ENCODE data around the gene RNU1-1. TPM values are rescaled to one million over a fixed set of nuclear protein-coding genes. Genes with fewer than 3 reads are reported as not detected.
A peak's percentile ranks its signal among the peaks of the same experiment; 100 is the strongest.
"Not testable (repeated sequence)": the region's sequence is repeated elsewhere in the genome, so short reads cannot be mapped to it uniquely, and the experiment has no call there.

Gene RNU1-1
- total and polyA plus RNA-seq, 11 donors: 364 to 3,776 (median 2,470) TPM; not detected in 4

DNA sequence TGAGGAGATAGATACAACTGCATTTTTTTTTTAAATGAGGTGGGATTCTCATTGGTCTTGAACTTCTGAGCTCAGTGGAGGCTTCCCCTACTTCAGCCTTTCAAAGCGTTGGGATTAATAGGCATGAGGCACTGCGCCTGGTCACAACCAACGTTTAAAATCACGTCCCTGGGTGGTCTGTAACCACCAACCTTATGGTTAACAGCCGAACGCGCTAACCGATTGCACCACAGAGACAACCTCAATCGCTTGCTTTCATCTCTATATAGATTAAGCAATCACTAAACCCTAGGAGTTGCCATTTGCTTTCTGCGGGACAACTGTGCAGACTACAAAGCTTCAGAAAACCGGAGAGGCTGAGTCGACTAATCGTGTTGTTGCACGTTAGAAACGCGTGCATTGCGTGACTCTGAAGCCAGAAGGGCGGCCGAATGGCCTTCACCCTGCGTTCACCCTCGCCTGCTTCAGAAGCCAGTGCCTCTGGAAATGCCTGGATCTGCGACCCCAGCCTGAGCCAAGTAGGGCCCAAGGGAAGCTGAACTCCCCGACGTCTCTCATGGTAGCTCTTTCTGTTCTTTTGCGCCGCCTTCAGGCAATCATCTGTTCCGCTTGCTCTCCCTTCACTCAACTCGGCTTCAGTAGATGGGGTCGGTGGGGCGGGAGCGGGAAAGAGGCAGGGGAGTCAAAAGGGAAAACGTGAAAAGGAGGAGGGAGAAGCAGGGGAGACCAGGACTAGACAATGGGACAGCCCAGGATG, 18.3 kb upstream of the RNU1-1 start:
- peak in 1 of 5 donors; percentile 40 for DNase-seq
- Histone ChIP-seq H3K4me3 (peak overlapping the region in 1 of 12 donors; percentile 15), H3K27me3 (peaks cover 0 to 45% (median 17%) of the 10 kb centered on the region in 9 donors)
- H3K9me3 ChIP-seq; ATAC-seq; H3K36me3 ChIP-seq; H3K4me1 ChIP-seq; intact Hi-C loops (cut with DNase I); H3K27ac ChIP-seq: not testable (repeated sequence)
- 24 to 27% (median 25%) methylated on average over 24 to 29 of the region's 32 CpGs for WGBS, 4 donors
- TF ChIP-seq, protein P1, sequence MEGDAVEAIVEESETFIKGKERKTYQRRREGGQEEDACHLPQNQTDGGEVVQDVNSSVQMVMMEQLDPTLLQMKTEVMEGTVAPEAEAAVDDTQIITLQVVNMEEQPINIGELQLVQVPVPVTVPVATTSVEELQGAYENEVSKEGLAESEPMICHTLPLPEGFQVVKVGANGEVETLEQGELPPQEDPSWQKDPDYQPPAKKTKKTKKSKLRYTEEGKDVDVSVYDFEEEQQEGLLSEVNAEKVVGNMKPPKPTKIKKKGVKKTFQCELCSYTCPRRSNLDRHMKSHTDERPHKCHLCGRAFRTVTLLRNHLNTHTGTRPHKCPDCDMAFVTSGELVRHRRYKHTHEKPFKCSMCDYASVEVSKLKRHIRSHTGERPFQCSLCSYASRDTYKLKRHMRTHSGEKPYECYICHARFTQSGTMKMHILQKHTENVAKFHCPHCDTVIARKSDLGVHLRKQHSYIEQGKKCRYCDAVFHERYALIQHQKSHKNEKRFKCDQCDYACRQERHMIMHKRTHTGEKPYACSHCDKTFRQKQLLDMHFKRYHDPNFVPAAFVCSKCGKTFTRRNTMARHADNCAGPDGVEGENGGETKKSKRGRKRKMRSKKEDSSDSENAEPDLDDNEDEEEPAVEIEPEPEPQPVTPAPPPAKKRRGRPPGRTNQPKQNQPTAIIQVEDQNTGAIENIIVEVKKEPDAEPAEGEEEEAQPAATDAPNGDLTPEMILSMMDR (IDR thresholded peaks at IDR 0.05): peak in 2 of 12 donors; percentile 19 to 23

DNA sequence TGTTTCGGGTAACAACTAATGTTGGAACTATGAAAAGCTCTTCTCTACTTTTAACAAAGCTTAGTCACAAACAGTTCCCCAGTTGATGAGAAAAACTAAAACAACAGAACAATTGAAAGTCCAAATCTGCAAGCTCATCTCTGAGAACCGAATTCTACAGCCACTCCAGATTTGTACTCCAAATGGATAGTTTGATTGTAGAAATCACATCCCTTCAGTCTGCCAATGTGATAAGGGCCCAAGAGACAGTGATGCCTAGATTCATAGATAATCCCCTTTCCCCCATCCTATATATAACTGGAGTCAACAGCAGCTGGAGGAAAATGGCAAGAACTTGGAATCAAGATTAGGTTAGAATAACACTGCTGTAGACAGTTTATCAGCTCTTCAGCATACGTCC, 14.3 kb upstream of the RNU1-1 start:
- intact Hi-C loops (cut with DNase I); H3K36me3 ChIP-seq; H3K4me1 ChIP-seq; H3K27ac ChIP-seq; DNase-seq; ATAC-seq; H3K4me3 ChIP-seq; H3K9me3 ChIP-seq: not testable (repeated sequence)
- H3K27me3 ChIP-seq: peaks cover 0 to 34% (median 9%) of the 10 kb centered on the region in 9 donors
- WGBS, 4 donors: 62 to 69% (median 67%) methylated on average over 3 of the region's 3 CpGs

DNA sequence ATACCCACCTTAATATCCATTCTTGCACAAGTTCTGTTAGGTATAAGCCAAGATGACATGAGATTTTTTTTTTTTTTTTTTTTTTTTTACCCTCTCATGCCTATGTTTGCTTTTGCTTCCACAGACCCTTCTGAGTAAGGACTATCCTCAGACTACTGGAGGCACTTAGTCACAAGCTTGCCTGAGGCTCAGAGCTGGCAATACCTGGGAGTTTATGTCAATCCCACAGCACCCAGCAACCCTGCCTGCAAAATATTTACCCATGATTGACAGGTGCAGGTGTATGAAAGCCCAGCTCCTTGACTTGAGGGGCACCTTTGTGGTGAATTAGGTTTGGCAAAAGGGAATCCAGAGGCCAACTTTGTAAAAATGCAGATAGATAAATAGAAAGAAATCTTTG, 11.7 kb upstream of the RNU1-1 start:
- peaks cover 0 to 31% (median 5%) of the 10 kb centered on the region in 9 donors for H3K27me3 ChIP-seq
- H3K36me3 ChIP-seq; H3K4me1 ChIP-seq; ATAC-seq; intact Hi-C loops (cut with DNase I); H3K27ac ChIP-seq; DNase-seq; H3K4me3 ChIP-seq; H3K9me3 ChIP-seq: not testable (repeated sequence)

DNA sequence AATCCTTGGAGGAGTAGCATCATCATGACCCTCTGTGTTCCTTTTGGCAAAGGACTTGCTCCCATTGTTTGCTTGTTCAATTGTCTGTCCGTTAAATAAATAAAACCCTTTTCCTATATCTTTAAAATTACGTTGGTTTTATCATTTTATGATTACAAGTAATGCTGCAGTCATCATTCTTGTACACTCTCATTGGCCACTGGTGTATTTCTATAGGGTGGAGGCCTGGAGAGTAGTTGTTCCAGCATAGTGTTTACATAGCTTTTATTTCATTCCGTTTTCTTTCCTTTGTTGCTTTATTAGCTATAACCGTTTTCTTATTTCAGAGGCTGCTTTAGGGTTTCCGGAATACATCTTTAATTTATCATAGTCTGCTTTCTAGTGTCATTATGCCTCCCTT, 7.6 kb upstream of the RNU1-1 start:
- H3K36me3 ChIP-seq; H3K27ac ChIP-seq; DNase-seq; H3K4me3 ChIP-seq; ATAC-seq; intact Hi-C loops (cut with DNase I); H3K4me1 ChIP-seq; H3K9me3 ChIP-seq: not testable (repeated sequence)
- WGBS, 4 donors: 73 to 76% (median 74%) methylated on average over 5 of the region's 5 CpGs
- peaks cover 0 to 60% (median 20%) of the 10 kb centered on the region in 9 donors for H3K27me3 ChIP-seq

DNA sequence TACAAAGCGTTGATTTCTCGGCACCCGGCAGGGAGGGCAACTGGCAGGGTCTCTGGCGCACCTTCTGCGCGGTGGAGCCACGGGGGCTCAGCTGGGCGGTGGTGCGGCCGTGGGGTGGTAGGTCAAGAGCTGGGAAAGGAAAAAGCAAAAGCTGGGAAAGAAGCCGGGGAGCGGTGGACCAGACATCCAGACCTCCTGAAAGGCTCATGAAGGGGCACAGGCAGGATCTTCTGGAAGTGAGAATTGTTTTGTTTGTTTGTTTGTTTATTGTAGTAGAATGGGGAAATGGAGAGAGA, 7.2 kb upstream of the RNU1-1 start:
- TF ChIP-seq POLR2A (IDR thresholded peaks at IDR 0.05): no peak
- TF ChIP-seq, protein P1 (IDR thresholded peaks at IDR 0.05): no peak
- no peaks in the 10 kb centered on the region for H3K36me3 ChIP-seq
- ATAC-seq (no peak), DNase-seq (no peak)
- WGBS, 4 donors: 37 to 47% (median 43%) methylated on average over 12 of the region's 12 CpGs
- no peaks in the 10 kb centered on the region for H3K9me3 ChIP-seq
- intact Hi-C loops (cut with DNase I): no loop called here
- H3K4me3 ChIP-seq: peak overlapping the region in 1 of 12 donors; percentile 35
- H3K4me1 ChIP-seq: peaks cover 0 to 4% (median 0%) of the 10 kb centered on the region in 12 donors
- H3K27me3 ChIP-seq: peaks cover 0 to 57% (median 20%) of the 10 kb centered on the region in 9 donors
- no peak overlapping the region for H3K27ac ChIP-seq

DNA sequence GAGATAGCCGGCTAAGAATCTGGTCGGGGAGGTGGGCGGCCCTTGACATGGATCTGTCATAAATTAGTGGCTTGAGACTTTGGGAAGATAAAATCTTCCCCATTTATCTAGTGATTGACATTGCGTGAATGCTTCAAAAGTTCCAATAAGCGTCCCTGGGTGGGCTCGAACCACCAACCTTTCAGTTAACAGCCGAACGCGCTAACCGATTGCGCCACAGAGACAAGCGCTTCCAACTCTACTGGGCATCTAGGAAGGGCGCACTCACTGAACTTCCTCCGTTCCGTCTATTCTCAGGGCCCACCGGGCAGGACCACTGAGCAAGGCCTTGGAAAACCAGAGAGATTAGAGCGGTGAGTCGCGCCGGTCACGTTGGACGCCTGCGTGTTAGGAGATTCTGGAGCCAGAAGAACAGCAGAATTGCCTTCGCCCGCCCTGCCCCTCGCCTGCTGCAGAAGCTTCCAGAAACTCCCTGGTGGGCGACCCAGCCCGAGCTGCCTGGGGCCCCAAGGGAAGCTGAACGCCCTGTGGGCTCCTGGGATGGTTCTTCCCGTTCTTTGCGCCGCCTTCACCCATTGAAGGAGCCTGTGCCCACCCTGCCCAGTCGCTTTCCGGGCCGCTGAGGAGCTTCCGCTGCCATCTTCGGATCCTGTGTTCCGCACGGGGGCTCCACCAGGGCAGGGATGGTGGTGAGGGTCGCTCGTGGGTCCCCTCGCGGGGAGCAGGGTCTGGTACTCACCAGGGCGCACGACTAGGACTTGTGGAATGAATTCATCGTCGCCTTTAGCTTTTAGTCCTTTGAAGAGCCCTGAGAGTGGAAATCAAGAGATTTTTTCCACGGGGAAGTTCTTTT, 6.6 kb upstream of the RNU1-1 start:
- H3K36me3 ChIP-seq; DNase-seq; H3K27ac ChIP-seq; intact Hi-C loops (cut with DNase I); H3K4me1 ChIP-seq; ATAC-seq; H3K9me3 ChIP-seq: not testable (repeated sequence)
- Histone ChIP-seq H3K4me3 (peak overlapping the region in 2 of 12 donors; percentile 28 to 35), H3K27me3 (peaks cover 0 to 57% (median 20%) of the 10 kb centered on the region in 9 donors)
- WGBS, 4 donors: 13 to 30% (median 20%) methylated on average over 38 to 48 of the region's 48 CpGs

DNA sequence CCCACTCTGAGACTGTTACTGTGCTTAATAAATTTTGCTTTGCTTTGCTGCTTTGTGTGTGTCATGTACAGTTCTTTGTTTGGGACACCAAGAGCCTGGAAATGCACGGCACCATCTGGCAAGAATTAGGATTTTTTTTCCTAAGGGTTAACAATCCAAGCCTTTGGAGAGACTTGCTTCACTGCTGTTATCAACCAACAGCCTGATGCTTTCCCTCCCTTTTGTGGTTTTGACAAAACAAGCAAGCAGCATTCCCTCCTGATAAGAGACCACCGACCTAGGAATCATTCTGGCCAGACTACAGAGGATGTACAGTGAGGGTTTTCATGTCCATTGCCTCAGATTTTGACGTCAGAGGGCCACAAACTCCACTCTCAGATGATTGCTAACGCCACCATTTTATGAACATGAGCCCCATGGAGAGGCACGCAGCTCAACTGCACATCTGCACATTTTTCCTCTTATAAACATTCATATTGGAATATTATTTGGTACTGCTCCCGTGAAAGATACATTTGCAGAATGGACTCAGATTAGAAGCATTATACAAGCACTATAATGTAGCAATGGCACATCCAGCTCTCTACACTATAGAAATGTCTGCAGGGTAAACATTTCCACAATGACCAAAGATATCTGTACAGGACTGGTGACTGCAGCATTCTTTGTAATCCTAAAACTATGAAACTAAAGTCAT, 5.3 kb upstream of the RNU1-1 start:
- H3K36me3 ChIP-seq; DNase-seq; intact Hi-C loops (cut with DNase I); ATAC-seq; H3K27ac ChIP-seq; H3K4me1 ChIP-seq; H3K9me3 ChIP-seq; H3K4me3 ChIP-seq: not testable (repeated sequence)
- WGBS, 4 donors: 45 to 48% (median 47%) methylated on average over 6 of the region's 6 CpGs
- peaks cover 0 to 52% (median 20%) of the 10 kb centered on the region in 9 donors for H3K27me3 ChIP-seq

DNA sequence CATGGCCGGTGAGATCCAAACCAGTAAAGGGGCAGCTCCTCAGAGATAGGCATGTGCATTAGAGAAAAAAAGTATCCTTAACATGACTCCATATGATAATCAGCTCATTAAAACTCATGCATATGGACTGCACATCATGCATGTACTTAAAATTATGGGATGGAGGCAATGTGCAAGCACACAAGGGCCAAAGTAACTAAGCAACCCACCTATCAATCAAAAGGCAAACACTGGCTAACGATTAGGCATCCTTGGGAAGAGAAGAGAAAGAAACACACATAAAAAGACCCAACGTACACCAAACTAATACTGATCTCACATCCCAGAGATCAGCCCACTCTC, 4.8 kb upstream of the RNU1-1 start:
- WGBS, 4 donors: 47 to 58% (median 53%) methylated on average over 3 of the region's 3 CpGs
- H3K9me3 ChIP-seq; DNase-seq; H3K4me3 ChIP-seq; H3K4me1 ChIP-seq; H3K27ac ChIP-seq; intact Hi-C loops (cut with DNase I); H3K36me3 ChIP-seq; ATAC-seq: not testable (repeated sequence)
- H3K27me3 ChIP-seq: peaks cover 0 to 48% (median 20%) of the 10 kb centered on the region in 9 donors

Measured in heart left ventricle (tissue), 16 donors.